ENCODE measurements around the gene JAK3.

- no peak for TF ChIP-seq CTCF (IDR thresholded peaks at IDR 0.05; ENCODE audit: low read depth, low read length)
- TF ChIP-seq EZH2phosphoT487 (IDR thresholded peaks at IDR 0.05; ENCODE audit: low read depth) = no peak
These were observed 50.9 kb downstream of the JAK3 start for GRCh38 chr19:17796838-17797423.

All from OCI-LY3 (cell line).